GM23338 (cell line): ENCODE data around the gene VPS37B. TPM values are rescaled to one million over a fixed set of nuclear protein-coding genes. Genes with fewer than 3 reads are reported as not detected.
"Not testable (repeated sequence)": the region's sequence is repeated elsewhere in the genome, so short reads cannot be mapped to it uniquely, and the experiment has no call there.

Experiments
- ATAC-seq: fragments of 200-7000 bp; cut with Tn5 transposase; 3 replicates; pipeline ENCODE4 v1.9.1; 2020
- DNase-seq: peaks from one replicate; pipeline ENCODE4 v3.0.0-alpha.2; 2015; ENCODE audit warnings: low spot score
- H2AFZ ChIP-seq: fragments of 200-600 bp; sonication (generic); 2 replicates; pipeline ENCODE4 v1.8.0; 2016; ENCODE audit warnings: antibody characterized with exemption, mild to moderate bottlenecking, moderate library complexity
- H3F3A ChIP-seq: fragments of 200-600 bp; sonication (generic); replicated peaks from 2 replicates; pipeline ENCODE4 v1.8.0; 2017; ENCODE audit warnings: antibody characterized with exemption, mixed run types, low read depth
- H3K27ac ChIP-seq: fragments of 200-600 bp; sonication (generic); 2 replicates; pipeline ENCODE4 v1.6.1; 2016; ENCODE audit warnings: low read depth
- H3K27me3 ChIP-seq: fragments of 200-600 bp; sonication (generic); 2 replicates; pipeline ENCODE4 v1.8.0; 2016; ENCODE audit warnings: mild to moderate bottlenecking, mixed run types, moderate library complexity; ENCODE audit not compliant: insufficient read depth
- H3K36me3 ChIP-seq: fragments of 200-600 bp; sonication (generic); 2 replicates; pipeline ENCODE4 v1.8.0; 2016; ENCODE audit warnings: mild to moderate bottlenecking; ENCODE audit not compliant: insufficient read depth
- H3K4me1 ChIP-seq: fragments of 200-600 bp; sonication (generic); 2 replicates; pipeline ENCODE4 v1.8.0; 2016; ENCODE audit warnings: mild to moderate bottlenecking, moderate library complexity; ENCODE audit not compliant: insufficient read depth
- H3K4me2 ChIP-seq: fragments of 200-600 bp; sonication (generic); 2 replicates; pipeline ENCODE4 v1.7.1; 2017; ENCODE audit warnings: mixed run types
- H3K4me3 ChIP-seq: fragments of 200-600 bp; sonication (generic); 2 replicates; pipeline ENCODE4 v1.6.1; 2016; ENCODE audit warnings: mixed run types
- H3K79me2 ChIP-seq: fragments of 200-600 bp; sonication (generic); replicated peaks from 2 replicates; pipeline ENCODE4 v1.8.0; 2017; ENCODE audit warnings: mild to moderate bottlenecking; ENCODE audit not compliant: insufficient read depth
- H3K9me2 ChIP-seq: fragments of 200-600 bp; sonication (generic); 2 replicates; pipeline ENCODE4 v1.8.0; 2017; ENCODE audit not compliant: insufficient read depth
- H4K20me1 ChIP-seq: fragments of 200-600 bp; sonication (generic); replicated peaks from 2 replicates; pipeline ENCODE4 v1.8.0; 2017; ENCODE audit warnings: mild to moderate bottlenecking; ENCODE audit not compliant: insufficient read depth
- H3K27ac Mint-ChIP-seq: 2 replicates; pipeline ENCODE4 v1.8.0; 2020; ENCODE audit warnings: inconsistent platforms, mild to moderate bottlenecking, moderate library complexity, mixed read lengths
- H3K27me3 Mint-ChIP-seq: 3 replicates; pipeline ENCODE4 v1.8.0; 2022; ENCODE audit warnings: low read depth, mild to moderate bottlenecking, moderate library complexity, mixed read lengths, inconsistent platforms; ENCODE audit not compliant: insufficient read depth, poor library complexity
- H3K36me3 Mint-ChIP-seq: 3 replicates; pipeline ENCODE4 v1.8.0; 2021; ENCODE audit warnings: low read depth, mild to moderate bottlenecking, inconsistent platforms, moderate library complexity, mixed read lengths
- H3K4me1 Mint-ChIP-seq: 3 replicates; pipeline ENCODE4 v1.8.0; 2020; ENCODE audit warnings: mild to moderate bottlenecking, inconsistent platforms, mixed read lengths
- H3K4me3 Mint-ChIP-seq: 3 replicates; pipeline ENCODE4 v1.8.0; 2021; ENCODE audit warnings: moderate library complexity, mild to moderate bottlenecking, inconsistent platforms, mixed read lengths
- H3K9me3 Mint-ChIP-seq: 3 replicates; pipeline ENCODE4 v1.8.0; 2020; ENCODE audit warnings: moderate library complexity, mild to moderate bottlenecking, inconsistent platforms, mixed read lengths
- NANOG ChIP-seq: IDR thresholded peaks from 2 replicates; pipeline ENCODE4 v1.6.1; 2016; ENCODE audit warnings: antibody characterized with exemption, borderline replicate concordance
- ZNF462 ChIP-seq: fragments of 250-450 bp; sonication (Bioruptor Pico); IDR thresholded peaks from 2 replicates; pipeline ENCODE4 v1.5.0; 2020; ENCODE audit warnings: mild to moderate bottlenecking, moderate library complexity
- polyA plus RNA-seq: library from polyadenylated mRNA; unstranded; fragments of >200 nt; fragmentation: Nextera tagmentation; extraction: Ambion mirVana; gene quantifications from 2 replicates; pipeline ENCODE4 v1.2.1, GENCODE V29; 2016
- total RNA-seq: library from RNA; depleted of rRNA; stranded (reverse); fragments of >200 nt; shearing (Covaris generic); gene quantifications from 2 replicates; pipeline ENCODE4 v1.2.3, GENCODE V29; 2014

Gene VPS37B
- total and polyA plus RNA-seq, 2 experiments from 2014 or later: 6.7 to 10.9 TPM

GRCh38 chr12:122892724-122893123 lies 3.2 kb downstream of the VPS37B start:
- Histone ChIP-seq H3K4me2 (peak overlapping the region; percentile 54), H3K4me1 (peaks cover 41% of the 10 kb centered on the region), H3K27ac (peak overlapping the region; percentile 65), H3K27me3 (peaks cover 39% of the 10 kb centered on the region), H3K79me2 (peaks cover 53% of the 10 kb centered on the region), H3K4me3 (peak overlapping the region; percentile 25; the same call in 1 of the 2 replicates), H3F3A (peaks cover 15% of the 10 kb centered on the region)
- ATAC-seq, H3K36me3 Mint-ChIP-seq, H3K9me2 ChIP-seq, H3K27ac Mint-ChIP-seq, H3K9me3 Mint-ChIP-seq, H2AFZ ChIP-seq, H3K36me3 ChIP-seq, DNase-seq, H4K20me1 ChIP-seq: not testable (repeated sequence)
- H3K4me1 Mint-ChIP-seq: peaks cover 57% of the 10 kb centered on the region
- peak overlapping the region; percentile 53; the same call in 1 of the 3 replicates for H3K4me3 Mint-ChIP-seq
- peaks cover 45% of the 10 kb centered on the region for H3K27me3 Mint-ChIP-seq

- Mint-ChIP-seq H3K4me1 (peaks cover 64% of the 10 kb centered on the region), H3K9me3 (peaks cover 9% of the 10 kb centered on the region; the same call in 2 of the 3 replicates), H3K27ac (peak overlapping the region; percentile 64), H3K27me3 (peaks cover 43% of the 10 kb centered on the region), H3K4me3 (peak overlapping the region; percentile 53), H3K36me3 (no peaks in the 10 kb centered on the region)
- Histone ChIP-seq H3F3A (peaks cover 15% of the 10 kb centered on the region), H3K9me2 (no peaks in the 10 kb centered on the region), H3K79me2 (peaks cover 61% of the 10 kb centered on the region), H3K4me1 (peaks cover 41% of the 10 kb centered on the region), H4K20me1 (peaks cover 11% of the 10 kb centered on the region), H3K36me3 (no peaks in the 10 kb centered on the region), H3K27me3 (peaks cover 33% of the 10 kb centered on the region), H2AFZ (no peak overlapping the region), H3K4me2 (peak overlapping the region; percentile 54), H3K4me3 (peak overlapping the region; percentile 25), H3K27ac (peak overlapping the region; percentile 65)
- DNase-seq: peak; percentile 79
- TF ChIP-seq NANOG: peak; percentile 41; the same call in 1 of the 2 replicates
- no peak for TF ChIP-seq ZNF462 (CRISPR knock-in tag)
- ATAC-seq: peak; percentile 58
These were observed 4.0 kb downstream of the VPS37B start for GRCh38 chr12:122891661-122892525.
